CD4-positive, alpha-beta T cell treated with Interleukin-4 for 1 hour (primary cell): ENCODE measurements around the gene PRSS23.
"Not testable (repeated sequence)": the region's sequence is repeated elsewhere in the genome, so short reads cannot be mapped to it uniquely, and the experiment has no call there.

Source experiments
- DNase-seq, 2 donors: peaks; one replicate each; pipeline ENCODE4 v3.0.0-alpha.2; 2020 to 2022

PRSS23 gene

DNA sequence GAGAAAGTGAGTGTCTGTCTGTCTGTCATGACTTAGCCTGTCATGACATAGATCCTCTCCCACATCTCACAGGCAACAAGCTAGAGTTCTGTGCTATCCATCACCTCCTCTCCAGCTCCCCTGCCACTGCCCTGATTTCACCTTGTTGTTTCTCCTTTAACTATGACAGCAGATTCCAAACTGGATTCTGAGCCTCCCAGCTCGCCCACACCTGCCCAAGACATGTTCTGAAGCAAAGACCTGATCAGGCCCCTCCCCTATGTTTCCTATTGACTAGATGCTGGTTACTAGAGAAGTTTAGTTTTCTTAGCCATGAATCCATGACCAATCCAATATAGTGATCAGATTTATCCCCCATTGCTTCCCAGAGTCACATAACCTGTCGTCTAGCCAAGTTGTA lies 15.4 kb downstream of the PRSS23 start:
- DNase-seq, result no peak

DNA sequence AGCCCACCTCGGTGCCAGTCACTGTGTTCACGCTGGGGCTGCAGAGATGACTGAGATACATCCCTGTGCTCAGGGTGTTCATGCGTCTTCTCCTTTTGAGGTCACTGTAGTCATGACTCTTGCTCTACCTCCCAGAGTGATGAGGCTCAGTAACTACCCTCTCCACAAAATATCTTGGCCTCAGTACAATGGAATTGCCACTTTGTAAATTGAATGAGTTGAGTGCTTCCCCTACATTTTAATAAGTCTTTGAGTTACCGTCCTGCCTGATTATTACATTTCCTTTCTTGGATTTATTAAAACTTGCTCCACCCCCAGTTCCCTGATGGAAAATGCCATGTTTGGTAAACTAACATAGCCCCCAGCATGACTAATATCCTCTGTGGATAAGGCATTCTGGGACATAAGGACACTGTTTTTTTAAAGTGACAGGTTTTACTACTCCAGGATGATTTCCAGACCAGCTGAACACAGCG lies 15.9 kb downstream of the PRSS23 start:
- DNase-seq, result no peak

DNA sequence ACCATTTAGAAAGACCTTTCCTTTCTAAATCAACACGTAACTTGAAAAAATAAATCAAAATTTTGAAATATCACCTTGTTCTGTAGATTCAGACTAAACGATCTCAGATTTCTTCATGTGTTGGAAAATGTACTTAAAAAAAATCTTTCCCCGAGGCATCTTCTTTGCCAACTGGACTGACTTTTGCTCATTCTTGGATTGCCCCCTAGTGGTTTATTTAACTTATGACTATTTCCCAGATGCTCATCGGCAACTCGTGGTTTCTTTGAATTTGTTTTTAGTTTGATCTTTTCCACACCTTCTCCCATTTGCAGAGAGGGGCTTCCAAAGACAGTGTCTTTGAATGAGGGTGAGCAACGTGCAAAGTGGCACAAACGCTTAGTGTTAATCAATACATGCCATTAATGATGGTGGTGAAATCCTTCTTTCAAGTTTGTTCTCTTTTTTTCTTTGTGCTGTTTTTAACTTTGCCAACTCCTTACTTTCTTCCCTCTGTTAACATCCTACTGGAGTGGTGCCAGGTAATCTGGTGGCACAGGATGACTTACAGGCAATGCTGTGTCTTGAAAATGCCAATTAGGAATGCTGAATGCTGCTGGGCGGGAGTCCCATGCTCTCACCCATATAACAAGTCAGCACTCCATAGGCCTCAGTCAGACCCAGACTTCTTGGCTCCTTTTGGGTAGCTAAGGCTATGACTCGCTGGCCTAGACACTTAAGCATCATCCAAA lies 18.3 kb downstream of the PRSS23 start:
- DNase-seq, result peak in 1 of 2 donors; percentile 64

DNA sequence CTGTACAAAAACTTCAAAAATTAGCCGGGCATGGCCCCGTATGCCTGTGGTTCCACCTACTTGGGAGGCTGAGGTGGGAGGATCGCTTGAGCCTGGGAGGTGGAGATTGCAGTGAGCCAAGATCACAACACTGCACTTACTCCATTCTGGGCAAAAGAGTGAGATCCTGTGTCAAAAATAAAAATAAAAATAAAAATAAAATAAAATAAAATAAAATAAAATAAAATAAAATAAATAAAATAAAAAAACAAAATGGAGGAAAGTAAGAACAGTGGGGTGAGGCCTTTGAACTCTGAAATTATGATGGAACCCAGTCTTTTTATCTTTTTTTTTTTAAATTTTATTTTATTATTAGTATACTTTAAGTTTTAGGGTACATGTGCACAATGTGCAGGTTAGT lies 23.8 kb downstream of the PRSS23 start:
- DNase-seq, result not testable (repeated sequence)

DNA sequence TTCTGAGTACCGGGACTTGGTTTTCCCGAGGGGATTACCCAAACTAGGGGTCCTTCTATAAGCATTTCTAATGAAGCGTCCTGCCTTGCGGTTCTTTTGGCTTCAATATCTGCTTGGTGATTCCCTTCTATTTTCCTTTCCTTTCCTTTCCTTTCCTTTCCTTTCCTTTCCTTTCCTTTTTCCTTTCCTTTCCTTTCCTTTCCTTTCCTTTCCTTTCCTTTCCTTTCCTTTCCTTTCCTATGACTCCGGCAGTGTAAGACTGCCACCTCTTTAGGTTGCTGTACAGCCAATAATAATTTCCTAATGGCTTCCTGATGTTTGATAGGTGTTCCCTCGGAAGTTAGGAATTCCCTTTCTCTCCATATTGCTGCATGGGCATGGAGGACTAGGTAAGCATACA lies 34.0 kb downstream of the PRSS23 start:
- not testable (repeated sequence) for DNase-seq

DNA sequence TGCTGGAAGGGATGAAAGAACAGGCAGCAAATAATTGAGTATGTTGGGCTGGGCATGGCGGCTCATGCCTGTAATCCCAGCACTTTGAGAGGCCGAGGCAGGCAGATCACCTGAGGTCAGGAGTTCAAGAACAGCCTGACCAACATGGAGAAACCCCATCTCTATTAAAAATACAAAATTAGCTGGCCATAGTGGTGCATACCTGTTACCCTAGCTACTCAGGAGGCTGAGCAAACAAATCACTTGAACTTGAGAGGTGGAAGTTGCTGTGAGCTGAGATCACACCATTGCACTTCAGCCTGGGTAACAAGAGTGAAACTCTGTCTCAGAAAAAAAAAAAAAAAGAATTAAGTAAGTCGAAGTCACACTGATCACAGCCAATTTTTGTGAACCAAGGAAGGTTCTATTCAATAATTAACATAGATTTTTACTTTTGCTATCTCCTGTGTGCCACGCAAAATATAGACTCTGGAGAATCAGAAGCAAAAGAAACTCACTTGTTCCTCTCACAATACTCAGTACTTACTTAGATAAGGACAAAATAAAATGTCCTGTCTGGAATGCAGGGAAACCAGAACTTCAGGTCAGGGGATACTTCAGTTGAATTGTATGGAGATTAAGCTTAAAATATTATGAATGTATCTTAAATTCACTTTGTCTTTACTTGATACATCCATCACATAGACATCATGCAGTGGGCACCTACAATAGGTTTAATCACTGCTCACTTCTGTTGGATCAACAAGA lies 44.6 kb downstream of the PRSS23 start:
- DNase-seq, result not testable (repeated sequence)

- no peak for DNase-seq
Observed at GRCh38 chr11:86848132-86848531, 47.8 kb downstream of the PRSS23 start.

DNA sequence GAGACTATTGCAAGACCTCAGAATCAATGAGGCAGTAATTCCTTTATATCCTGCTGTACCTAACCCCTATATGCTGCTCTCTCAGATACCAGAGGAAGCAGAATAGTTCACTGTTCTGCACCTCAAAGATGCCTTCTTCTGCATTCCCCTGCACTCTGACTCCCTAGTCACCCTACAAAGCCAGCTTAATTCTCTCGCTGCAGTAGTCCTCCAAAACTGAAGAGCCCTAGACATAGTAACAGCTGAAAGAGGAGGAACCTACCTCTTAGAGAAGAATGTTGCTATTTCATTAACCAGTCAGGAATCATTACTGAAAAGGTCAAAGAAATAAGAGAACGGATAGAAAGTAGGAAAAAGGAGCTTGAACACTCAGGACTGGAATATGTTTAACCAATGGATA lies 49.3 kb downstream of the PRSS23 start:
- DNase-seq, result no peak
